ENCODE data around the gene RAP1A.

Gene RAP1A

GRCh38 chr1:111587509-111588174, 31.9 kb upstream of the RAP1A start:
- no peak for TF ChIP-seq CTCF (IDR thresholded peaks at IDR 0.05; ENCODE audit: low read length)
- no peak for TF ChIP-seq EZH2 (IDR thresholded peaks at IDR 0.05; ENCODE audit: borderline replicate concordance, low read length)
- Histone ChIP-seq H3K36me3 (ENCODE audit: insufficient read depth, low read length) (no peaks in the 10 kb centered on the region), H3K9ac (ENCODE audit: low read length) (no peak overlapping the region), H2AFZ (ENCODE audit: low read length) (no peak overlapping the region), H3K9me3 (ENCODE audit: low read length) (no peaks in the 10 kb centered on the region), H3K9me2 (ENCODE audit: low read depth, low read length) (no peaks in the 10 kb centered on the region), H3K27ac (ENCODE audit: low read depth, low read length, poor library complexity, severe bottlenecking) (no peak overlapping the region), H3K4me2 (ENCODE audit: low read length) (no peak overlapping the region), H3K27me3 (ENCODE audit: insufficient read depth, low read length) (no peaks in the 10 kb centered on the region), H4K20me1 (ENCODE audit: insufficient read depth, low read length) (no peaks in the 10 kb centered on the region), H3K79me2 (ENCODE audit: insufficient read depth, low read length) (no peaks in the 10 kb centered on the region), H3F3A (ENCODE audit: insufficient read depth, low read length) (no peaks in the 10 kb centered on the region), H3K4me3 (ENCODE audit: low read depth, low read length, poor library complexity, severe bottlenecking) (no peak overlapping the region), H3K4me1 (ENCODE audit: insufficient read depth, low read length, severe bottlenecking) (peaks cover 4% of the 10 kb centered on the region)

- Histone ChIP-seq H3K4me1 (ENCODE audit: insufficient read depth, low read length, severe bottlenecking) (peaks cover 31% of the 10 kb centered on the region), H3K4me2 (ENCODE audit: low read length) (no peak overlapping the region), H3K9me2 (ENCODE audit: low read depth, low read length) (no peaks in the 10 kb centered on the region), H3K27ac (ENCODE audit: low read depth, low read length, poor library complexity, severe bottlenecking) (no peak overlapping the region), H4K20me1 (ENCODE audit: insufficient read depth, low read length) (no peaks in the 10 kb centered on the region), H3K27me3 (ENCODE audit: insufficient read depth, low read length) (no peaks in the 10 kb centered on the region), H3K9me3 (ENCODE audit: low read length) (no peaks in the 10 kb centered on the region), H3F3A (ENCODE audit: insufficient read depth, low read length) (no peaks in the 10 kb centered on the region), H3K36me3 (ENCODE audit: insufficient read depth, low read length) (no peaks in the 10 kb centered on the region), H3K79me2 (ENCODE audit: insufficient read depth, low read length) (no peaks in the 10 kb centered on the region), H3K4me3 (ENCODE audit: low read depth, low read length, poor library complexity, severe bottlenecking) (no peak overlapping the region), H3K9ac (ENCODE audit: low read length) (no peak overlapping the region), H2AFZ (ENCODE audit: low read length) (no peak overlapping the region)
- TF ChIP-seq CTCF (IDR thresholded peaks at IDR 0.05; ENCODE audit: low read length): no peak
- TF ChIP-seq EZH2 (IDR thresholded peaks at IDR 0.05; ENCODE audit: borderline replicate concordance, low read length): no peak
Observed at GRCh38 chr1:111591937-111592336, 27.7 kb upstream of the RAP1A start.

- Histone ChIP-seq H3K79me2 (ENCODE audit: insufficient read depth, low read length) (no peaks in the 10 kb centered on the region), H3F3A (ENCODE audit: insufficient read depth, low read length) (no peaks in the 10 kb centered on the region), H3K9me3 (ENCODE audit: low read length) (no peaks in the 10 kb centered on the region), H3K9me2 (ENCODE audit: low read depth, low read length) (no peaks in the 10 kb centered on the region), H3K27ac (ENCODE audit: low read depth, low read length, poor library complexity, severe bottlenecking) (no peak overlapping the region), H3K9ac (ENCODE audit: low read length) (no peak overlapping the region), H3K4me2 (ENCODE audit: low read length) (peak overlapping the region; percentile 48), H3K27me3 (ENCODE audit: insufficient read depth, low read length) (no peaks in the 10 kb centered on the region), H4K20me1 (ENCODE audit: insufficient read depth, low read length) (no peaks in the 10 kb centered on the region), H3K4me3 (ENCODE audit: low read depth, low read length, poor library complexity, severe bottlenecking) (peak overlapping the region; percentile 9), H3K36me3 (ENCODE audit: insufficient read depth, low read length) (no peaks in the 10 kb centered on the region), H2AFZ (ENCODE audit: low read length) (no peak overlapping the region), H3K4me1 (ENCODE audit: insufficient read depth, low read length, severe bottlenecking) (peaks cover 37% of the 10 kb centered on the region)
- TF ChIP-seq EZH2 (IDR thresholded peaks at IDR 0.05; ENCODE audit: borderline replicate concordance, low read length) (no peak), CTCF (IDR thresholded peaks at IDR 0.05; ENCODE audit: low read length) (no peak)
Observed at GRCh38 chr1:111592389-111593361, 26.9 kb upstream of the RAP1A start.

Measured in OCI-LY1 (cell line).